Measurements from ENCODE around the gene ZBTB20. TPM values are rescaled to one million over a fixed set of nuclear protein-coding genes. Genes with fewer than 3 reads are reported as not detected.

ZBTB20 gene
- total and polyA plus RNA-seq, 2 donors (not counting 1 experiment from before 2014, with no cell fraction given), result 4.0 to 123 TPM

DNA sequence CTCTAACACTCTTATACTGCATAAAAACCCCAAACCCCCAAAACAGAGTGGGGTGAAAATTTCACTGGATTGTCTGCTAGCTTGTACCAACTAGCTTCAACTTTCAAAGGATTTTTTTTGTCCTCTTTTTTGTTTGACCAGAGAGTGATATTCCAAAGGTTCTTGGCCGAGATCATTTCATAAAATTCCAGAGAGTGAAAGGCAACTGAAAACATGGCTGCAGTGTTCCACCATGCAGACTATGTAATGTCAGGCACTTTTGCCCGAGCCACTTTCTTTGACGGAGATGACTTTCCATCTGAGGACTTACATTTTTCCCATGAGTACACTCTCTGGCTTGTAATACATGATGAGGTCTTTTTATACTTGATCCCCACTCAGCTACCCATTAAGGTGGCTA, 745.7 kb downstream of the ZBTB20 start:
- H2AFZ ChIP-seq (ENCODE audit: insufficient read depth, low read depth, low read length, poor library complexity, severe bottlenecking), result no peak overlapping the region
- Mint-ChIP-seq H3K4me3 (no peak overlapping the region), H3K27ac (no peak overlapping the region), H3K27me3 (no peaks in the 10 kb centered on the region), H3K9me3 (ENCODE audit: insufficient read depth) (no peaks in the 10 kb centered on the region), H3K4me1 (peaks cover 14% of the 10 kb centered on the region)
- no peak overlapping the region for H3K9ac ChIP-seq (ENCODE audit: low read length)
- peaks cover 3 to 4% of the 10 kb centered on the region in 2 donors for H3K4me1 ChIP-seq (ENCODE audit: control insufficient read depth in 2 of 2, insufficient read depth in 2 of 2, low read length in 2 of 2)
- TF ChIP-seq, protein P1, sequence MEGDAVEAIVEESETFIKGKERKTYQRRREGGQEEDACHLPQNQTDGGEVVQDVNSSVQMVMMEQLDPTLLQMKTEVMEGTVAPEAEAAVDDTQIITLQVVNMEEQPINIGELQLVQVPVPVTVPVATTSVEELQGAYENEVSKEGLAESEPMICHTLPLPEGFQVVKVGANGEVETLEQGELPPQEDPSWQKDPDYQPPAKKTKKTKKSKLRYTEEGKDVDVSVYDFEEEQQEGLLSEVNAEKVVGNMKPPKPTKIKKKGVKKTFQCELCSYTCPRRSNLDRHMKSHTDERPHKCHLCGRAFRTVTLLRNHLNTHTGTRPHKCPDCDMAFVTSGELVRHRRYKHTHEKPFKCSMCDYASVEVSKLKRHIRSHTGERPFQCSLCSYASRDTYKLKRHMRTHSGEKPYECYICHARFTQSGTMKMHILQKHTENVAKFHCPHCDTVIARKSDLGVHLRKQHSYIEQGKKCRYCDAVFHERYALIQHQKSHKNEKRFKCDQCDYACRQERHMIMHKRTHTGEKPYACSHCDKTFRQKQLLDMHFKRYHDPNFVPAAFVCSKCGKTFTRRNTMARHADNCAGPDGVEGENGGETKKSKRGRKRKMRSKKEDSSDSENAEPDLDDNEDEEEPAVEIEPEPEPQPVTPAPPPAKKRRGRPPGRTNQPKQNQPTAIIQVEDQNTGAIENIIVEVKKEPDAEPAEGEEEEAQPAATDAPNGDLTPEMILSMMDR (IDR thresholded peaks at IDR 0.05), result no peak
- no peak for TF ChIP-seq EZH2 (IDR thresholded peaks at IDR 0.05; ENCODE audit: borderline replicate concordance, insufficient read depth, low read depth, low read length, poor library complexity, severe bottlenecking)
- no peaks in the 10 kb centered on the region for H3K27me3 ChIP-seq (replicated peaks in 1 of 4; ENCODE audit: control extremely low read depth in 1 of 4, control insufficient read depth in 3 of 4, insufficient read depth in 4 of 4, low read length in 3 of 4)
- no peak overlapping the region for H3K4me2 ChIP-seq (replicated peaks; ENCODE audit: low read depth, low read length, poor library complexity, severe bottlenecking)
- POLR2A ChIA-PET, result no interaction called here
- no peak for DNase-seq
- H3K4me3 ChIP-seq (ENCODE audit: control extremely low read depth in 1 of 5, extremely low read depth in 1 of 5, insufficient read depth in 1 of 5, low read depth in 2 of 5, low read length in 4 of 5), result no peak overlapping the region
- H3K36me3 ChIP-seq (replicated peaks in 1 of 2; ENCODE audit: control extremely low read depth in 1 of 2, control insufficient read depth in 1 of 2, extremely low read depth in 1 of 2, insufficient read depth in 2 of 2, low read length in 1 of 2), result peaks cover 0 to 3% of the 10 kb centered on the region in 2 experiments
- CTCF ChIA-PET, result interaction anchor here (1.3 to 4.2 kb wide), 2 partner anchors 17 to 18 kb away, joined by 3 to 29 read pairs; no protein-coding TSS in a partner anchor
- H3K27ac ChIP-seq (ENCODE audit: low read length in 2 of 2), result no peak overlapping the region
- ATAC-seq (ENCODE audit: low read depth), result no peak
- no peaks in the 10 kb centered on the region for H4K20me1 ChIP-seq (ENCODE audit: control insufficient read depth, insufficient read depth, low read length, poor library complexity, severe bottlenecking)
- peaks cover 12% of the 10 kb centered on the region for H3K79me2 ChIP-seq (ENCODE audit: control insufficient read depth, insufficient read depth, low read length)
- 100% methylated on average over 1 of the region's 3 CpGs for WGBS (ENCODE audit: insufficient coverage)
- H3K9me3 ChIP-seq (ENCODE audit: control extremely low read depth in 1 of 3, control insufficient read depth in 2 of 3, insufficient read depth in 1 of 3, low read length in 2 of 3), result no peaks in the 10 kb centered on the region
- intact Hi-C loops (cut with micrococcal nuclease), result no loop called here

DNA sequence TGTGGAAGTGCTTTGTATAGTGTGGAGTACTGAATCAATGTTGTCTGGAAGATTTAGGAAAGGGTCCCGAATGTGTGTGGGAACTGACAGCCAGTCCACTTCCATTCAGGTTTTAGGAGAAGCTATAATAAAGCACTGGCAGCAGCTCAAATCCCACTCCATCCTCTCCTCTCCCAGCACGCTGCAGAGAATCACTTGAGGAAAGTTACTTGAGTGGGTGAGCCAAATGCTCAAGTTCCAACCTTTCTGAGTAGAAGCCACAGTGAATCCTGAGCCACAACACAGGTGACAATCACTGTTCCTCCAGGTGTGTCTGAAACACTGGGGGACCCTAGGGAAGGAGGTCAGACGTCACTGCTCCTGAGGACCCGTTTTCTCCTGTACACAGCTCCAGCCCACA, 746.7 kb downstream of the ZBTB20 start:
- no peak for ATAC-seq (ENCODE audit: low read depth)
- Histone ChIP-seq H2AFZ (ENCODE audit: insufficient read depth, low read depth, low read length, poor library complexity, severe bottlenecking) (no peak overlapping the region), H3K36me3 (replicated peaks in 1 of 2; ENCODE audit: control extremely low read depth in 1 of 2, control insufficient read depth in 1 of 2, extremely low read depth in 1 of 2, insufficient read depth in 2 of 2, low read length in 1 of 2) (peaks cover 0 to 3% of the 10 kb centered on the region in 2 experiments), H3K9me3 (ENCODE audit: control extremely low read depth in 1 of 3, control insufficient read depth in 2 of 3, insufficient read depth in 1 of 3, low read length in 2 of 3) (no peaks in the 10 kb centered on the region), H3K27me3 (replicated peaks in 1 of 4; ENCODE audit: control extremely low read depth in 1 of 4, control insufficient read depth in 3 of 4, insufficient read depth in 4 of 4, low read length in 3 of 4) (no peaks in the 10 kb centered on the region), H3K4me3 (ENCODE audit: control extremely low read depth in 1 of 5, extremely low read depth in 1 of 5, insufficient read depth in 1 of 5, low read depth in 2 of 5, low read length in 4 of 5) (no peak overlapping the region), H3K4me2 (replicated peaks; ENCODE audit: low read depth, low read length, poor library complexity, severe bottlenecking) (no peak overlapping the region), H3K27ac (ENCODE audit: low read length in 2 of 2) (no peak overlapping the region), H3K79me2 (ENCODE audit: control insufficient read depth, insufficient read depth, low read length) (peaks cover 12% of the 10 kb centered on the region), H3K4me1 (ENCODE audit: control insufficient read depth in 2 of 2, insufficient read depth in 2 of 2, low read length in 2 of 2) (peaks cover 3 to 4% of the 10 kb centered on the region in 2 donors), H4K20me1 (ENCODE audit: control insufficient read depth, insufficient read depth, low read length, poor library complexity, severe bottlenecking) (no peaks in the 10 kb centered on the region), H3K9ac (ENCODE audit: low read length) (no peak overlapping the region)
- ChIA-PET POLR2A (interaction anchor here (0.6 kb wide), 2 partner anchors 58 to 254 kb away, joined by 3 read pairs; no protein-coding TSS in a partner anchor), CTCF (interaction anchor here (0.7 to 4.2 kb wide), 5 partner anchors 13 to 185 kb away, joined by 3 to 29 read pairs (median 3); no protein-coding TSS in a partner anchor)
- Mint-ChIP-seq H3K4me1 (peaks cover 8% of the 10 kb centered on the region), H3K27me3 (no peaks in the 10 kb centered on the region), H3K4me3 (no peak overlapping the region), H3K9me3 (ENCODE audit: insufficient read depth) (no peaks in the 10 kb centered on the region), H3K27ac (no peak overlapping the region)
- intact Hi-C loops (cut with micrococcal nuclease), result no loop called here
- no peak for TF ChIP-seq EZH2 (IDR thresholded peaks at IDR 0.05; ENCODE audit: borderline replicate concordance, insufficient read depth, low read depth, low read length, poor library complexity, severe bottlenecking)
- TF ChIP-seq, protein P1 (IDR thresholded peaks at IDR 0.05), result no peak
- no peak for DNase-seq
- WGBS (ENCODE audit: insufficient coverage), result 100% methylated on average over 1 of the region's 4 CpGs

All from B cell (primary cell).